Neural cell (in vitro differentiated cells): ENCODE results near the gene ASPRV1. TPM values are rescaled to one million over a fixed set of nuclear protein-coding genes. Genes with fewer than 3 reads are reported as not detected.

ENCODE experiments used
- H2AFZ ChIP-seq: fragments of 200-600, 300-800 bp; sonication (generic), shearing (Covaris generic); 2 replicates; pipeline ENCODE4 v1.6.0; 2014; ENCODE audit warnings: low read depth, mild to moderate bottlenecking, antibody characterized with exemption, low read length, moderate library complexity
- H3F3A ChIP-seq: fragments of 200-600 bp; shearing (Covaris generic); 2 replicates; pipeline ENCODE4 v1.6.1; 2016; ENCODE audit warnings: mild to moderate bottlenecking, moderate library complexity, mixed read lengths, antibody characterized with exemption, low read length; ENCODE audit not compliant: insufficient read depth, poor library complexity, severe bottlenecking
- H3K27ac ChIP-seq: fragments of 200-600, 300-800 bp; sonication (generic), shearing (Covaris generic); 2 replicates; pipeline ENCODE4 v1.5.1; 2014; ENCODE audit warnings: mild to moderate bottlenecking, low read length, moderate library complexity
- H3K27me3 ChIP-seq: fragments of 300-800, 200-600 bp; sonication (generic), shearing (Covaris generic); 2 replicates; pipeline ENCODE4 v1.6.0; 2014; ENCODE audit warnings: mild to moderate bottlenecking, low read depth, low read length, moderate library complexity; ENCODE audit not compliant: insufficient read depth
- H3K36me3 ChIP-seq: fragments of 300-800, 200-600 bp; sonication (generic), shearing (Covaris generic); 2 replicates; pipeline ENCODE4 v1.5.1; 2014; ENCODE audit warnings: mild to moderate bottlenecking, antibody characterized with exemption, low read length, moderate library complexity; ENCODE audit not compliant: insufficient read depth
- H3K4me2 ChIP-seq: fragments of 300-800, 200-600 bp; sonication (generic), shearing (Covaris generic); 2 replicates; pipeline ENCODE4 v1.6.0; 2014; ENCODE audit warnings: mild to moderate bottlenecking, low read length
- H3K4me3 ChIP-seq: fragments of 300-800, 200-600 bp; sonication (generic), shearing (Covaris generic); 2 replicates; pipeline ENCODE4 v1.5.1; 2014; ENCODE audit warnings: mild to moderate bottlenecking, low read length, moderate library complexity
- H3K79me2 ChIP-seq: fragments of 200-600 bp; shearing (Covaris generic); replicated peaks from 2 replicates; pipeline ENCODE4 v1.6.0; 2014; ENCODE audit warnings: mild to moderate bottlenecking, low read length, moderate library complexity; ENCODE audit not compliant: insufficient read depth
- H3K9ac ChIP-seq: fragments of 300-800, 200-600 bp; sonication (generic), shearing (Covaris generic); 2 replicates; pipeline ENCODE4 v1.6.1; 2016; ENCODE audit warnings: mild to moderate bottlenecking, low read length, mixed read lengths
- H3K9me2 ChIP-seq: fragments of 200-600 bp; shearing (Covaris generic); 2 replicates; pipeline ENCODE4 v1.6.1; 2016; ENCODE audit warnings: mild to moderate bottlenecking, low read length, mixed read lengths; ENCODE audit not compliant: insufficient read depth
- H3K9me3 ChIP-seq: fragments of 200-600, 300-800 bp; sonication (generic), shearing (Covaris generic); 2 replicates; pipeline ENCODE4 v1.6.1; 2016; ENCODE audit warnings: mild to moderate bottlenecking, mixed run types, low read length, moderate library complexity, mixed read lengths
- H4K20me1 ChIP-seq: fragments of 200-600 bp; shearing (Covaris generic); 2 replicates; pipeline ENCODE4 v1.6.1; 2016; ENCODE audit warnings: mild to moderate bottlenecking, mixed run types; ENCODE audit not compliant: insufficient read depth
- EP300 ChIP-seq: fragments of 450-650 bp; conservative IDR thresholded peaks from 2 replicates; pipeline ENCODE4 v1.6.1; 2014; ENCODE audit warnings: antibody characterized with exemption, mild to moderate bottlenecking, moderate library complexity; ENCODE audit not compliant: poor library complexity, severe bottlenecking
- EZH2 ChIP-seq: fragments of 200-600, 300-800 bp; shearing (Covaris generic), sonication (generic); IDR thresholded peaks from 2 replicates; pipeline ENCODE4 v1.6.1; 2014; ENCODE audit warnings: antibody characterized with exemption, low read length, borderline replicate concordance, mild to moderate bottlenecking; ENCODE audit not compliant: insufficient read depth, poor library complexity, severe bottlenecking
- MXI1 ChIP-seq: fragments of 450-650 bp; conservative IDR thresholded peaks from 2 replicates; pipeline ENCODE4 v1.6.1; 2014; ENCODE audit warnings: antibody characterized with exemption, mild to moderate bottlenecking; ENCODE audit not compliant: poor library complexity, severe bottlenecking
- POLR2AphosphoS5 ChIP-seq: IDR thresholded peaks from 2 replicates; pipeline ENCODE4 v1.6.1; 2012
- RAD21 ChIP-seq: fragments of 450-650 bp; conservative IDR thresholded peaks from 2 replicates; pipeline ENCODE4 v1.6.1; 2014; ENCODE audit warnings: antibody characterized with exemption, mild to moderate bottlenecking, moderate library complexity
- SMC3 ChIP-seq: fragments of 450-650 bp; conservative IDR thresholded peaks from 2 replicates; pipeline ENCODE4 v1.6.1; 2014; ENCODE audit warnings: antibody characterized with exemption, mild to moderate bottlenecking, moderate library complexity; ENCODE audit not compliant: poor library complexity
- TAF1 ChIP-seq: IDR thresholded peaks from 2 replicates; pipeline ENCODE4 v1.6.1; 2012; ENCODE audit warnings: low read depth
- polyA plus RNA-seq: library from polyadenylated mRNA; depleted of rRNA; stranded (reverse); fragments of >200 nt; gene quantifications from 2 replicates; pipeline ENCODE4 v1.2.3, GENCODE V29; 2014
- TF ChIP-seq, protein P1 (sequence below): IDR thresholded peaks from 2 replicates; pipeline ENCODE4 v1.6.1; 2012; ENCODE audit warnings: borderline replicate concordance
- TF ChIP-seq, protein P2 (sequence below): fragments of 450-650 bp; IDR thresholded peaks from 2 replicates; pipeline ENCODE4 v1.5.1; 2014; ENCODE audit warnings: antibody characterized with exemption, mild to moderate bottlenecking, moderate library complexity; ENCODE audit not compliant: poor library complexity, severe bottlenecking

The ASPRV1 gene
- polyA plus RNA-seq, 1 donor from 2014 or later, result 6.3 TPM

- Histone ChIP-seq H3K9ac (no peak overlapping the region), H2AFZ (no peak overlapping the region), H3K4me2 (no peak overlapping the region), H3K4me3 (no peak overlapping the region), H3K36me3 (no peaks in the 10 kb centered on the region), H4K20me1 (no peaks in the 10 kb centered on the region), H3K79me2 (no peaks in the 10 kb centered on the region), H3K9me2 (no peaks in the 10 kb centered on the region), H3K27me3 (no peaks in the 10 kb centered on the region), H3K27ac (no peak overlapping the region), H3K9me3 (no peaks in the 10 kb centered on the region), H3F3A (no peaks in the 10 kb centered on the region)
- TF ChIP-seq, protein P1, sequence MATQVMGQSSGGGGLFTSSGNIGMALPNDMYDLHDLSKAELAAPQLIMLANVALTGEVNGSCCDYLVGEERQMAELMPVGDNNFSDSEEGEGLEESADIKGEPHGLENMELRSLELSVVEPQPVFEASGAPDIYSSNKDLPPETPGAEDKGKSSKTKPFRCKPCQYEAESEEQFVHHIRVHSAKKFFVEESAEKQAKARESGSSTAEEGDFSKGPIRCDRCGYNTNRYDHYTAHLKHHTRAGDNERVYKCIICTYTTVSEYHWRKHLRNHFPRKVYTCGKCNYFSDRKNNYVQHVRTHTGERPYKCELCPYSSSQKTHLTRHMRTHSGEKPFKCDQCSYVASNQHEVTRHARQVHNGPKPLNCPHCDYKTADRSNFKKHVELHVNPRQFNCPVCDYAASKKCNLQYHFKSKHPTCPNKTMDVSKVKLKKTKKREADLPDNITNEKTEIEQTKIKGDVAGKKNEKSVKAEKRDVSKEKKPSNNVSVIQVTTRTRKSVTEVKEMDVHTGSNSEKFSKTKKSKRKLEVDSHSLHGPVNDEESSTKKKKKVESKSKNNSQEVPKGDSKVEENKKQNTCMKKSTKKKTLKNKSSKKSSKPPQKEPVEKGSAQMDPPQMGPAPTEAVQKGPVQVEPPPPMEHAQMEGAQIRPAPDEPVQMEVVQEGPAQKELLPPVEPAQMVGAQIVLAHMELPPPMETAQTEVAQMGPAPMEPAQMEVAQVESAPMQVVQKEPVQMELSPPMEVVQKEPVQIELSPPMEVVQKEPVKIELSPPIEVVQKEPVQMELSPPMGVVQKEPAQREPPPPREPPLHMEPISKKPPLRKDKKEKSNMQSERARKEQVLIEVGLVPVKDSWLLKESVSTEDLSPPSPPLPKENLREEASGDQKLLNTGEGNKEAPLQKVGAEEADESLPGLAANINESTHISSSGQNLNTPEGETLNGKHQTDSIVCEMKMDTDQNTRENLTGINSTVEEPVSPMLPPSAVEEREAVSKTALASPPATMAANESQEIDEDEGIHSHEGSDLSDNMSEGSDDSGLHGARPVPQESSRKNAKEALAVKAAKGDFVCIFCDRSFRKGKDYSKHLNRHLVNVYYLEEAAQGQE, result no peak
- TF ChIP-seq MXI1, result no peak
- no peak for TF ChIP-seq POLR2AphosphoS5
- TF ChIP-seq EP300, result no peak
- TF ChIP-seq SMC3, result no peak
- TF ChIP-seq EZH2, result no peak
- no peak for TF ChIP-seq TAF1
- TF ChIP-seq, protein P2, sequence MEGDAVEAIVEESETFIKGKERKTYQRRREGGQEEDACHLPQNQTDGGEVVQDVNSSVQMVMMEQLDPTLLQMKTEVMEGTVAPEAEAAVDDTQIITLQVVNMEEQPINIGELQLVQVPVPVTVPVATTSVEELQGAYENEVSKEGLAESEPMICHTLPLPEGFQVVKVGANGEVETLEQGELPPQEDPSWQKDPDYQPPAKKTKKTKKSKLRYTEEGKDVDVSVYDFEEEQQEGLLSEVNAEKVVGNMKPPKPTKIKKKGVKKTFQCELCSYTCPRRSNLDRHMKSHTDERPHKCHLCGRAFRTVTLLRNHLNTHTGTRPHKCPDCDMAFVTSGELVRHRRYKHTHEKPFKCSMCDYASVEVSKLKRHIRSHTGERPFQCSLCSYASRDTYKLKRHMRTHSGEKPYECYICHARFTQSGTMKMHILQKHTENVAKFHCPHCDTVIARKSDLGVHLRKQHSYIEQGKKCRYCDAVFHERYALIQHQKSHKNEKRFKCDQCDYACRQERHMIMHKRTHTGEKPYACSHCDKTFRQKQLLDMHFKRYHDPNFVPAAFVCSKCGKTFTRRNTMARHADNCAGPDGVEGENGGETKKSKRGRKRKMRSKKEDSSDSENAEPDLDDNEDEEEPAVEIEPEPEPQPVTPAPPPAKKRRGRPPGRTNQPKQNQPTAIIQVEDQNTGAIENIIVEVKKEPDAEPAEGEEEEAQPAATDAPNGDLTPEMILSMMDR, result no peak
- TF ChIP-seq RAD21, result no peak
These were observed 4.5 kb upstream of the ASPRV1 start for GRCh38 chr2:69965756-69966445.

DNA sequence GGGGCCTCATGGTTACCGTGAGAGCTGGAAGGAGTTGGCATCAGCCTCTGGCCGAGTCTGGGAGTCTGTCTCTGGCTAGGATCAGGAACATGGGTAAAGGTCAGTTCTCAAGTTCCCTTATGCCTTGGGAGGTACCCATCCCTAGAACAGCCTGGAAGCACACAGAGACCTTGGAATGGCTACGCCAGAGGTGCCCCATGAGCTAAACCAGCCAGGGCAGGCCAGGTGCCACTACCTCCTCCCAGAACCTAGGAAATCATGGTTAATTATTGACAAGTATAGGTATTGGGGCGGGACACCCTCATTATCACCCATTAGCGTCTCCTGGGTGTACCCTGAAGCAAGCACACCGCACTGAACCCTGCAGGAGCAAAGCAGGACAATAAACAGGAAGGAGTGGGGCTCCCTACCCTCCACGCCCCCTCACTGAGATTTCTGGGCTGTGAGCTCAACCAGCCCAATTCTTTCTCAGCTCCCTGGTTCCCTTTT lies 3.0 kb upstream of the ASPRV1 start:
- no peaks in the 10 kb centered on the region for H3K79me2 ChIP-seq
- H3K9ac ChIP-seq, result no peak overlapping the region
- TF ChIP-seq SMC3, result no peak
- TF ChIP-seq, protein P1, result no peak
- no peak for TF ChIP-seq MXI1
- no peak for TF ChIP-seq POLR2AphosphoS5
- no peak for TF ChIP-seq TAF1
- TF ChIP-seq EZH2, result no peak
- no peak for TF ChIP-seq EP300
- TF ChIP-seq RAD21, result no peak
- no peak overlapping the region for H3K4me3 ChIP-seq
- H3K9me3 ChIP-seq, result no peaks in the 10 kb centered on the region
- no peak overlapping the region for H2AFZ ChIP-seq
- H3K4me2 ChIP-seq, result no peak overlapping the region
- no peaks in the 10 kb centered on the region for H3K27me3 ChIP-seq
- no peak overlapping the region for H3K27ac ChIP-seq
- H4K20me1 ChIP-seq, result no peaks in the 10 kb centered on the region
- H3F3A ChIP-seq, result no peaks in the 10 kb centered on the region
- no peaks in the 10 kb centered on the region for H3K9me2 ChIP-seq
- H3K36me3 ChIP-seq, result no peaks in the 10 kb centered on the region
